22Rv1 (cell line): Measurements from ENCODE around the gene ATR.
"Not testable (repeated sequence)": the region's sequence is repeated elsewhere in the genome, so short reads cannot be mapped to it uniquely, and the experiment has no call there.

ENCODE experiments used
- H3K27ac ChIP-seq: fragments of 450-650 bp; 2 replicates; pipeline ENCODE4 v1.5.1; 2017
- ZFX ChIP-seq: fragments of 450-650 bp; IDR thresholded peaks from 2 replicates; pipeline ENCODE4 v1.6.1; 2017; ENCODE audit warnings: antibody characterized with exemption, borderline replicate concordance
- TF ChIP-seq, protein P1 (sequence below): fragments of 450-650 bp; IDR thresholded peaks from 2 replicates; pipeline ENCODE4 v1.5.1; 2017; ENCODE audit warnings: mild to moderate bottlenecking

Gene ATR

DNA sequence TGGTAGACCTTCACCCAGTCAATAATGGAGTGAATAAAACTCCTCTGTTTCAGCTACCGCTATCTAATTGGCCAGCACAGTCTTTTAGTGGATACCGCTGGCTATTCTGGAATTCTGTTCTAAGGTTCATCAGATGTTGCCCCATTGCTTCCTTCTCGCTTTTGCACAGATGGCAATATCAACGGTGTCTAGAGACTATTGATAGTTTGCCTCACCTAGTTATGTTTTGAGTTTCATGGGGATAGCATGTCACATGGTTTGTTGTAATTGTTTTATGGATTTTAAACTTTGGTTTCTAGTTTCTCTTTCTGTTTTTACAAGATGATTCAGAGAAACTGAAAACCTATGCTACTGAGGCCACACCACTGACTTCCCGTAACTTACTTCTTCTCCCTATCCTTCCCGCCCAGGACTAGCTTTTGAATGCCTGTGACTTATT is 132.7 kb downstream of the ATR start:
- no peak overlapping the region for H3K27ac ChIP-seq
- TF ChIP-seq, protein P1, sequence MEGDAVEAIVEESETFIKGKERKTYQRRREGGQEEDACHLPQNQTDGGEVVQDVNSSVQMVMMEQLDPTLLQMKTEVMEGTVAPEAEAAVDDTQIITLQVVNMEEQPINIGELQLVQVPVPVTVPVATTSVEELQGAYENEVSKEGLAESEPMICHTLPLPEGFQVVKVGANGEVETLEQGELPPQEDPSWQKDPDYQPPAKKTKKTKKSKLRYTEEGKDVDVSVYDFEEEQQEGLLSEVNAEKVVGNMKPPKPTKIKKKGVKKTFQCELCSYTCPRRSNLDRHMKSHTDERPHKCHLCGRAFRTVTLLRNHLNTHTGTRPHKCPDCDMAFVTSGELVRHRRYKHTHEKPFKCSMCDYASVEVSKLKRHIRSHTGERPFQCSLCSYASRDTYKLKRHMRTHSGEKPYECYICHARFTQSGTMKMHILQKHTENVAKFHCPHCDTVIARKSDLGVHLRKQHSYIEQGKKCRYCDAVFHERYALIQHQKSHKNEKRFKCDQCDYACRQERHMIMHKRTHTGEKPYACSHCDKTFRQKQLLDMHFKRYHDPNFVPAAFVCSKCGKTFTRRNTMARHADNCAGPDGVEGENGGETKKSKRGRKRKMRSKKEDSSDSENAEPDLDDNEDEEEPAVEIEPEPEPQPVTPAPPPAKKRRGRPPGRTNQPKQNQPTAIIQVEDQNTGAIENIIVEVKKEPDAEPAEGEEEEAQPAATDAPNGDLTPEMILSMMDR, result no peak
- TF ChIP-seq ZFX, result no peak

DNA sequence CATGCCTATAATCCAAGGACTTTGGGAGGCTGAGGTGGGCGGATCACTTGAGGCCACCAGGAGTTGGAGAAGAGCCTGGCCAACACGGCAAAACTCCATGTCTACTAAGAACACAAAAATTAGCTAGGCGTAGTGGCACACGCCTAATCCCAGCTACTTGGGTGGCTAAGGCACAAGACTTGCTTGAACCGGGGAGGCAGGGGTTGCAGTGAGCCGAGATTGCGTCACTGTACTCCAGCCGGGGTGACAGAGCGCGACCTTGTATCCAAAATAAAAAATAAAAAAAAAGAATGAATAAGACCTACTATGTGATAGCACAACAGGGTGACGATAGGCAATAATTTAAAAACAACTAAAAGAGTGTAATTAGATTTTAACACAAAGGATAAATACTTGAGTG is 134.2 kb downstream of the ATR start:
- no peak overlapping the region for H3K27ac ChIP-seq
- TF ChIP-seq ZFX, result no peak
- TF ChIP-seq, protein P1, result no peak

DNA sequence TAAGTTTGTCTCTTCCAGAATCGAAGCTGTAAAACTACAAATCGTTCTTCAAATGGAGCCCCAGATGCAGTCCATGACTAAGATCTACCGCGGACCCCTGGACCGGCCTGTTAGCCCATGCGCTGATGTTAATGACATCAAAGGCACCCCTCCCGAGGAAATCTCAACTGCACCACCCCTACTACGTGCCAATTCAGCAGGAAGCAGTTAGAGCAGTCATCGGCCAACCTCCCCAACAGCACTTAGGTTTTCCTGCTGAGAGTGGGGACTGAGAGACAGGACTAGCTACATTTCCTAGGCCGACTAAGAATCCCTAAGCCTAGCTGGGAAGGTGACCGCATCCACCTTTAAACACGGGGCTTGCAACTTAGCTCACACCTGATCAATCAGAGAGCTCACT is 135.5 kb downstream of the ATR start:
- not testable (repeated sequence) for H3K27ac ChIP-seq

DNA sequence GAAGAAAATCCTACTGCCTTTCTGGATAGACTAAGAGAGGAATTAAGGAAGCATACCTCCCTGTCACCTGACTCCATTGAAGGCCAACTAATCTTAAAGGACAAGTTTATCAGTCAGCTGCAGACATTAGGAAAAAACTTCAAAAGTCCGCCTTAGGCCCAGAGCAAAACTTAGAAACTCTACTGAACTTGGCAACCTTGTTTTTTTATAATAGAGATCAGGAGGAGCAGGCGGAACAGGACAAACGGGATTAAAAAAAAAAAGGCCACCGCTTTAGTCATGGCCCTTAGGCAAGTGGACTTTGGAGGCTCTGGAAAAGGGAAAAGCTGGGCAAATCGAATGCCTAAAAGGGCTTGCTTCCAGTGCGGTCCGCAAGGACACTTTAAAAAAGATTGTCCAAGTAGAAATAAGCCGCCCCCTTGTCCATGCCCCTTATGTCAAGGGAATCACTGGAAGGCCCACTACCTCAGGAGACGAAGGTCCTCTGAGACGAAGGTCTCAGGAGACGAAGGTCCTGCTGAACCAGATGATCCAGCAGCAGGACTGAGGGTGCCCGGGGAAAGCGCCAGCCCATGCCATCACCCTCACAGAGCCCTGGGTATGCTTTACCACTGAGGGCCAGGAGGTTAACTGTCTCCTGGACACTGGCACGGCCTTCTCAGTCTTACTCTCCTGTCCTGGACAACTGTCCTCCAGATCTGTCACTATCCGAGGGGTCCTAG is 138.9 kb downstream of the ATR start:
- peak overlapping the region; percentile 52 for H3K27ac ChIP-seq

DNA sequence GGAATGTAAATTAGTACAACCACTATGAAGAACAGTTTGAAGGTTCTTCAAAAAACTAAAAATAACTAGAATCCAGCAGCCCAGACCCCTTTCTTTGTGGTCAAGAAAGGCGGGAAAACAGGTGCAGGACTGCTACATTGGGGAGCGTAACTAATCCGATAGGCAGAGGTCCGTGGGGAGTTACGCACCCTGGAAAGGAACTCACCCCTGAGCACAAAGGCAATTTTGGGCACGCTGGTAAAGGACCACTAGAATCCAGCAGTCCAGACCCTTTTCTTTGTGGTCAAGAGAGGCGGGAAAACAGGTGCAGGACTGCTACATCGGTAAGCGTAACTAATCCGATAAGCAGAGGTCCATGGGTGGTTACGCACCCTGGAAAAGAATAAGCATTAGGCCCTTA is 140.4 kb downstream of the ATR start:
- H3K27ac ChIP-seq, result not testable (repeated sequence)

DNA sequence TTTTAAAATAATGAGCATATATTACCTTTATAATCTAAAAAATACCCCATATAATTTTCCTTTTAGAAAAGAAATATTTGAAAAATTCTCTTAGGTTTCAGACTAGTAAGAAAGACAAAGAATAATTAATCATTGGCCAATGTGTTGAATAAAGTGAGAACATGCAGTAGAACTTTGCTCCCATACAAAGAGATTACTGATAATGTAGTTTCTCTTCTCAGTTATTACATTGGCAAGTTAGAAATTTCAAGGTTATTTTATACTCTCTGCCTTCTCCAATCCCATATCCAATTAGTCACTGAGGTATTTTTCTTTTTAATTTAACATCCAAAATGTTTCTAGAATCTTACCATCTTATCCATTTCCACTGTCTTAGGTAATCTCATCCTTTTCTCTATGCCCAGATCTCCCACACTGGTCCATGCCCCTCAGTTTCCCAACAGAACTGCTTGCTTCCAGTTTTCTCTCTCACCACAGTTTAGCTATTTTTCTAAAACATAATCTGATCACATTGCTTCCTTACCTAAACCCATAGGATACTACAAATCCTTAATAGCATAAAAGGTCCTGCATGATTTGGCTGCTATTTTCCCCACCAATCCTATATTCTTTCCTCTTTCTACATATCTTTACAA is 141.5 kb downstream of the ATR start:
- H3K27ac ChIP-seq, result no peak overlapping the region

DNA sequence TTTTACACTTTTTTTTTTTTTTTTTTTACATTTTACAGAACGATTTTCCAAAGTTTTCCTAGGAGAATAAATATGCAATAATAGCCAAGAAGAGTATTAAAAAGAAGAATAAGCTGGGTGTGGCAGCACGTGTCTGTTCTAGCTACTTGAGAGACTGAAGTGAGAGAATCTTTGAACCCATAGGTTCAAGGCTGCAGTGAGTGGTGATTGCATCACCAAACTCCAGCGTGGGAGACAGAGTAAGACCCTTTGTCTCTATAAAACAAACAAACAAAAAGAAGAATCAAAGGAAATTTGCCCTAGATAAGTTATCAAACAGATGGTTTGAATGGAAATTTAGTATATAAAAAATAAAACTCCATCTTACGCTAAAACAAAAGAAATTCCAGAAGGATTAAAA is 144.0 kb downstream of the ATR start:
- no peak for TF ChIP-seq ZFX
- TF ChIP-seq, protein P1, result no peak
- H3K27ac ChIP-seq, result no peak overlapping the region

More for the DNA sequence above, 141.5 kb downstream of the ATR start:
- TF ChIP-seq ZFX, result no peak
- TF ChIP-seq, protein P1, result no peak

DNA sequence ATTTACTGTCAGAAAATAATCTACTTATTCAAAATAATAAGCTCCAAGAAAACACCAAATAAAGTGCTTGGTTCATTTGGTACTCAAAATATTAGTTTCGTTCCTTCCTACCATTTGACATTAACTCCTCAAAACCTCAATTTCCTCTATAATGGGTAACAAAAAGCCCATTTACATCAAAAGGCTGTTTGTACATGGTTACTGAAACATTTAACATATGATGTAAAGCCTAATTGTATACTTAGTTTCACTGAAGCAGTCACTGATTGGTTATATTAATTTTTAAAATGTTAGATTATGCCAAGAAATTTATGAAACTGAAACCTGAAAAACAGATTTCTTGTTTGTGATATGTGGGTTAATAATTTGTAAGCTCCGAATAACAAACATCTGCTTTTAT is 145.4 kb downstream of the ATR start:
- no peak for TF ChIP-seq ZFX
- TF ChIP-seq, protein P1, result no peak
- no peak overlapping the region for H3K27ac ChIP-seq

DNA sequence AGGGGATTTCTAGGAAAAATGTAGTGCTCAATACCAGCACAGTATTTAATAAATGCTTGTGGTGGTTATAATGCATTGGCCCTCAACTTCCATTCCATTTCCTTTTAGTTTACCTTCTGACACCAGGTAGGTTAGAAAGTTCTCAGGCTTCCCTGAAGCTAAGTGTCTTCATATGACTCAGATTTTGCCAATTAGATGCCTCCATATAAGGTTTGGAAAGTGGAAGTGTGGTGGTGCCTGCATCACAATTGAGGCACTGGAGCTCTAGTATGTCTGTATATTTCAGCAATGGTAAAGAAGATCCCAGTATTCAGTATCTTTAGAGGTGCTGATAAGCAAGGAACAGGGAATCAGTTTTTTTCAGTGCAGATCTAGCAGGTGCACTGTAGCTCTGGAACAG is 149.0 kb downstream of the ATR start:
- no peak overlapping the region for H3K27ac ChIP-seq
- TF ChIP-seq ZFX, result no peak
- TF ChIP-seq, protein P1, result no peak
